Dendritic cell treated with granulocyte-macrophage colony-stimulating factor and Interleukin-4, amounts not matched to agents 40 ng/mL and 50 ng/mL, for 4 days (primary cell): ENCODE data around the gene KIF21B.

Experiments
- H3K27ac Mint-ChIP-seq: one replicate; pipeline ENCODE4 v1.8.0; 2022; ENCODE audit warnings: mild to moderate bottlenecking, mixed read lengths
- H3K27me3 Mint-ChIP-seq: one replicate; pipeline ENCODE4 v1.8.0; 2022; ENCODE audit warnings: mild to moderate bottlenecking, mixed read lengths
- H3K36me3 Mint-ChIP-seq: one replicate; pipeline ENCODE4 v1.8.0; 2022; ENCODE audit warnings: low read depth, mixed read lengths
- H3K4me1 Mint-ChIP-seq: one replicate; pipeline ENCODE4 v1.8.0; 2022; ENCODE audit warnings: low read depth, mixed read lengths
- H3K4me3 Mint-ChIP-seq: one replicate; pipeline ENCODE4 v1.8.0; 2022; ENCODE audit warnings: mild to moderate bottlenecking, moderate library complexity, mixed read lengths
- H3K9me3 Mint-ChIP-seq: one replicate; pipeline ENCODE4 v1.8.0; 2022; ENCODE audit warnings: mixed read lengths
- intact Hi-C: fragments of 100-400 bp; cut with micrococcal nuclease; formaldehyde crosslinking; loops from one replicate; pipeline ENCODE4 v1.15.0; 2022

Gene KIF21B

DNA sequence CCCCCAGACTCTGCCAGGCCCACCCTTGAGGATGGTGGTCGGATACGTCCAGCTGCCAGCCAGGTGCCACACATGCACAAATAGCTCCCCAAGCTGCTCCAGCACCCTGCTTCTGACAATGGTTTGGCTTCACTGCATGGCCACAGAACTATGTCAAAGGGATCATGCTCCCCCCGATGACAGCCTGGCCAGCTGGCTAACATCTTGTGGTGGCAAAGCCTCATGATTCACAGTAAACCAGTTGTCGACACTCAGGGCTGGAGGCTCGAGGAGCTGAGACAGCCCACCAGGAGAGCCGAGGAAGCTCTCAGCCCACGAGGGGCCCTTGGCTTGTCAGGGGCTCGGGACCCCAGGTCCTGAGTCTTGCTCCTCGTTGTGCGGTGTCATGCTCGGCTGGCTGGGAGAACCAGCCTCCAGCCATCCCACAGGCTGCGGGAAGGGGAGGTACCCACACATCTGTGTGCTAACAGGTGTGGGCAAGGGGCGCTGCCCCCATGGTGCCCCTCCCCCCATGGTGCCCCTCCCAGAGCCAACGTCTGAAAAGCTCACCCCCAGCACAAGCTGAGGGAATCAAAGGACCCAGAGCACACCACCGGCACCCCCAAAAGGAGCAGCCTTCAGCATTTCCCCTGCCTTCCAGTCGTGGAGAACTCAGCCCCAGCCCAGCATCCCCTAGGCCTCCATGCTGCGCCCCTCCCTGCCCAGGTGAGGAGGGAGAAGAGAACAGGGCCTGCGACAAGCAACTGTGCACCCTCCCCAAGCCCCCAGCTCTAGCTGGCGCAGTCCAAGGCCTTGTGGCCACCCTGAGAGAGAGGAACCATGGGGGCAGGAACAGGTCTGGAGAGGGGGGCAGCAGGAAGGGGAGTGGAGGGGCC is 41.2 kb downstream of the KIF21B start:
- no peak overlapping the region for H3K4me3 Mint-ChIP-seq
- intact Hi-C loops = no loop called here
- peaks cover 60% of the 10 kb centered on the region for H3K36me3 Mint-ChIP-seq
- peaks cover 5% of the 10 kb centered on the region for H3K4me1 Mint-ChIP-seq
- no peak overlapping the region for H3K27ac Mint-ChIP-seq
- H3K27me3 Mint-ChIP-seq = no peaks in the 10 kb centered on the region
- H3K9me3 Mint-ChIP-seq = no peaks in the 10 kb centered on the region

GRCh38 chr1:200981278-200981677 is 42.2 kb downstream of the KIF21B start:
- Mint-ChIP-seq H3K27ac (no peak overlapping the region), H3K36me3 (peaks cover 60% of the 10 kb centered on the region), H3K9me3 (no peaks in the 10 kb centered on the region), H3K4me3 (no peak overlapping the region), H3K27me3 (no peaks in the 10 kb centered on the region), H3K4me1 (peaks cover 5% of the 10 kb centered on the region)
- intact Hi-C loops = no loop called here

- intact Hi-C loops = no loop called here
- H3K36me3 Mint-ChIP-seq = peaks cover 64% of the 10 kb centered on the region
- H3K4me1 Mint-ChIP-seq = peaks cover 5% of the 10 kb centered on the region
- no peaks in the 10 kb centered on the region for H3K27me3 Mint-ChIP-seq
- H3K4me3 Mint-ChIP-seq = no peak overlapping the region
- no peaks in the 10 kb centered on the region for H3K9me3 Mint-ChIP-seq
- no peak overlapping the region for H3K27ac Mint-ChIP-seq
Observed at GRCh38 chr1:200980873-200981272, 42.6 kb downstream of the KIF21B start.

DNA sequence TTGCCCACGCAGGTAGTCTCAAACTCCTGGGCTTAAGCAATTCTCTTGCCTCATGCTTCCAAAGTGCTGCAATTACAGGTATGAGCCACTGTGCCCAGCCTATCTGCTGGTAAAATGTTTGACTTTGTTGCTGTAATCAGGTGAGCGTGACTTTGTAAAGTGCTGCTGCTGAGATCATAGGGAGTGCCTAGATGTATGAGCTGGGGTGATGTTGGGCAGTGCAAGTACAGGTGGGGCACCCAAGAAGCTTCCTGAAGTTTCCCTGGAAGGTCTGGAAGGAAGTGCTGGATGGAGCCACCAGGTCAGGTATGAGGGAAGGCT is 43.1 kb downstream of the KIF21B start:
- intact Hi-C loops = no loop called here
- Mint-ChIP-seq H3K27me3 (no peaks in the 10 kb centered on the region), H3K9me3 (no peaks in the 10 kb centered on the region), H3K4me3 (no peak overlapping the region), H3K4me1 (peaks cover 5% of the 10 kb centered on the region), H3K36me3 (peaks cover 68% of the 10 kb centered on the region), H3K27ac (no peak overlapping the region)

DNA sequence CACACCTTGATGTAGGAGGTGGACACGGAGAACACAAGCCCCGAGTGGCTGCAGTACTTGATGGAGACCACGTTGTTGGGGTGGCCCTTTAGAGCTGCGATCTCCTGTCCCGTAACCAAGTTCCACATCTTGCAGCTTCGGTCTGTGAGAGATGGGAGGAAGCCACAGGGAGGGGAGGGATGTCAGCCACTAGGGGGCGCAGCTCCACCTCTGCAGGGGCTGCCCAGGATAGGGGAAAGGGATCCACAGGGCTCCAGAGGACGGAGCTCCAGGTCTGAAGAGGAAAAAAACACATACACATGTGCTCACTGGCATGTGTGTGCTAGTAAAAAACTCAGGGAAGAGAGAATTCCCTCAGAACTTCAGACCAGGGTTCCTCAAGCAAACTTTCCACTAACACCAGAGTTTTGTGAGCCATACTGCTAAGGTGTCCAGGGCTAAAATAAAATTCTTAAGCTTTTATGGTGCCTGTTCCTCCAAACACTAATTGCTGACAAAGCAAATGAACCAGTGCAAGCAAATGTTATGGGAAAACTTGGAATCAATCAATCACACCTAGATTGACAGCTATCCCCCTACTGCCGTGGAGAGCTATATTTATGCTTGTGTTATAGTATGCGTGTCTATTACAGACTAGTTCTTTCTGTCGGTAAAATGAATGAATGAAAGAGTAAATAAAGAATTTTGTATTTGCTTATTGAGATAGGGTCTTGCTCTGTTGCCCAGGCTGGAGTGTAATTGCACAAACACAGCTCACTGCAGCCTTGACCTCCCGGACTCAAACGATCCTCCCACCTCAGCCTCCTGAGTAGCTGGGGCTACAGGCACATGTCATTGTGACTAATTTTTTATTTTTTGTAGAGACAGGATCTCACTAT is 43.7 kb downstream of the KIF21B start:
- no peak overlapping the region for H3K27ac Mint-ChIP-seq

DNA sequence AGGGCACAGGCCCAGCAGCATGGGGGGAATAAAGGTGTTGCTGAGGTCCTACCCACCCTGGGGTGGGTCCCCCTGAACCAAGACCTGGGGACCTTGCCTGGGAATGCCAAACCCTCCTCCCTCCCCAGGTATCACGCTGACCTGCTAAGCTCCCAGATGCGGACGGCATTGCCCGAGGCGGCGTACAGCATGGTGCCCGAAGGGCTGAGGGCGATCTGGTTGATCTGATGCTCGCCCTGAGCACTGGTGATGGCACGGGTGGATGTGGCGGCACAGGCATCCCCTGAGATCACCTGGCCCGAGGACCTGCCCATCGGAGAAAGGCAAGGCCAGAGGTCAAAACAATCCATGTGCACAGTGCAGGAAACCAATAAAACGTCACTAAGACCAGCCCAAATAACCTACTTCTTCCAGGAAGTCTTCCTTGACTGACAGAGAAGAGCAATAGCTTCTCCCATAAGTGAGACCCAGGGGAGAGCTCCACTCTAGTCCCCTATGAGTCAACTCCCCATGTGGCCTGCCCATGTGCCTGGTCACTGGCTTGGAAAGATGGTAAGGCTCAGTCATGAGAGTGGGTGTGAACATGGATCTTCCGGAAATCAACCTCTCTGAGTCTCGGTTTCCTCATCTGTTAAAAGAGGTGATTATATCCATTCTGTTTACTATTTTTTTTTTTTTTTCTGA is 46.3 kb downstream of the KIF21B start:
- H3K4me3 Mint-ChIP-seq = no peak overlapping the region
- no peak overlapping the region for H3K27ac Mint-ChIP-seq
- H3K9me3 Mint-ChIP-seq = no peaks in the 10 kb centered on the region
- no peaks in the 10 kb centered on the region for H3K27me3 Mint-ChIP-seq
- peaks cover 82% of the 10 kb centered on the region for H3K36me3 Mint-ChIP-seq
- no peaks in the 10 kb centered on the region for H3K4me1 Mint-ChIP-seq
- intact Hi-C loops = no loop called here

More for the DNA sequence above, 43.7 kb downstream of the KIF21B start:
- intact Hi-C loops = no loop called here
- Mint-ChIP-seq H3K36me3 (peaks cover 72% of the 10 kb centered on the region), H3K9me3 (no peaks in the 10 kb centered on the region), H3K4me1 (peaks cover 5% of the 10 kb centered on the region), H3K4me3 (no peak overlapping the region), H3K27me3 (no peaks in the 10 kb centered on the region)

DNA sequence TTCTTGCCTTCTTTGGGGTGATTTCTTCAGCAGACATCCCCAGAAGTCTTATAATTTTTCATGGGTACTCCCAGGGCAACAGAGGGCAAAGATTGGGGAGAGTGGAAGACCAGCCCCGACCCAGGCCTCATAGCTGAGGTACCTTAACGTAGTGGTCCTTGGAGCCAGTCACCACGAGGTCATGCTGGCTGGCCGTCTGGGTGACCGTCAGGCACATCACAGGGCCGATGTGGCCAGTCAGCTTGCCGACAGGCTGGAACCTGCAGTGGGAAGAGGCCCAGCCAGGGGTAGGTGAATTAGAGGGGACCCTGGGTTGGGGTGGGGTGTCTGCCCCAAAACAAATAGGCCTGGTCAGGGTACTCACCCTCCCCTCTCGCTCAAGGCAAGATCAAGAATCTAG is 46.9 kb downstream of the KIF21B start:
- Mint-ChIP-seq H3K27ac (no peak overlapping the region), H3K27me3 (no peaks in the 10 kb centered on the region), H3K9me3 (no peaks in the 10 kb centered on the region), H3K36me3 (peaks cover 80% of the 10 kb centered on the region), H3K4me1 (no peaks in the 10 kb centered on the region), H3K4me3 (no peak overlapping the region)
- intact Hi-C loops = no loop called here

- Mint-ChIP-seq H3K27me3 (no peaks in the 10 kb centered on the region), H3K27ac (no peak overlapping the region), H3K36me3 (peaks cover 74% of the 10 kb centered on the region), H3K4me1 (no peaks in the 10 kb centered on the region), H3K9me3 (no peaks in the 10 kb centered on the region), H3K4me3 (no peak overlapping the region)
- intact Hi-C loops = no loop called here
Observed at GRCh38 chr1:200975458-200975857, 48.1 kb downstream of the KIF21B start.

DNA sequence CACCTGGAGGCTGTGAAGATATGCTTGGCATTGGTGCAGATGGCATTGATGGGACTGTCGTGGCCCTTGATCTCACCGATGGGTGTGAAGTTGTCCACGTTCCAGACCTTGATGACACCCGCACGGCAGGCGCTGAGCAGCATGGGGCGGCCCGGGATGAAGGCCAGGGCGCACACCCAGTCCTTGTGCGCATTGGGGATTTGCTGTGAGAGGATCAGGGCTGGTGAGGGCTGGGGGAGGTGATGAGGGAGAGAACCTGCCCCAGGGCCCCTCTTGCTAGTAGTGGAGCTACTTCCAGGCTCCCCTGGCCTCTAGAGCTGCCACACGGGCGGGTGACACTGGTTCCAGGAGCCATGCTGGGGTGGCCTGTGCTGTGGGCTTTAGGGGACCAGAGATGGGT is 48.8 kb downstream of the KIF21B start:
- no peak overlapping the region for H3K27ac Mint-ChIP-seq
- intact Hi-C loops = no loop called here
- H3K4me1 Mint-ChIP-seq = no peaks in the 10 kb centered on the region
- H3K36me3 Mint-ChIP-seq = peaks cover 67% of the 10 kb centered on the region
- no peaks in the 10 kb centered on the region for H3K27me3 Mint-ChIP-seq
- no peak overlapping the region for H3K4me3 Mint-ChIP-seq
- no peaks in the 10 kb centered on the region for H3K9me3 Mint-ChIP-seq

DNA sequence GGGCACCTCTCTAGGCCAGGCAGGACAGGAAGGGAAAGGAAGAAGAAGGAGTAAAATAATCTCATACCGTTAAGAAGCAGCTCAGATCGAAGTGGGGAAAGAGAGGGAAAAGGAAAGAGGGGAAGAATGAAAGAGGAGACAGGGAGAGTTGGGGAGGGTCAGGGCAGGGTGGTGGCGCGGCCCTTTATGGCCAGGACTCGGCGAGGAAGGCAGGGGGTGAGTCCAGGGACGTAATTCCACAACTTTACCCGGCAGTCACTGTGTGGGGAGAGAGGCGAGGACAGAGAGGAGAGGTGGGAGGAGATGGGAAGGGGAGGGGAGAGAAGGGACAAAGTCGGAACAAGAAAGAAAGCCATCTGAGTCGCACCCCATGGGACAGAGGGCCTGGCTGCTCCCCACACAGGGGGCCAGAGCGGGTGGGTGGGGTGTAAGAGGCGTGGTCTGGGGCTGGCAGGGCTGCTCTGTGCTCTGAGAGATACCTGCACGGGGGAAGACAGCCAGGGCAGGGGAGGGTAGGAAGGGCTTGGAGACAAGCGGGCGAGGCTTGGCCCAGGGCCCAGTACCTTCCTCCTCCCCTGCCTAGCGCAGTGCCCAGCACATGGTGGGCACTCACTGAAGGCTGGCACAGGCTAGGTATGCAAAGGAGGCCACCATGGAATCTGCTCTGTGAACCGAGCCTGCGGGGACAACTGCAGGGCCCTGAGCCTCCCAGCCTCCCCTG is 49.4 kb downstream of the KIF21B start:
- intact Hi-C loops = no loop called here
- Mint-ChIP-seq H3K36me3 (peaks cover 61% of the 10 kb centered on the region), H3K27ac (no peak overlapping the region), H3K4me1 (no peaks in the 10 kb centered on the region), H3K9me3 (no peaks in the 10 kb centered on the region), H3K4me3 (no peak overlapping the region), H3K27me3 (no peaks in the 10 kb centered on the region)

- intact Hi-C loops = loop anchor here (1.0 kb wide), 1 partner anchor 141 kb away; no protein-coding TSS in a partner anchor
- Mint-ChIP-seq H3K4me3 (no peak overlapping the region), H3K4me1 (no peaks in the 10 kb centered on the region), H3K9me3 (no peaks in the 10 kb centered on the region), H3K27ac (no peak overlapping the region), H3K27me3 (no peaks in the 10 kb centered on the region), H3K36me3 (peaks cover 57% of the 10 kb centered on the region)
Observed at GRCh38 chr1:200972985-200973742, 50.4 kb downstream of the KIF21B start.

DNA sequence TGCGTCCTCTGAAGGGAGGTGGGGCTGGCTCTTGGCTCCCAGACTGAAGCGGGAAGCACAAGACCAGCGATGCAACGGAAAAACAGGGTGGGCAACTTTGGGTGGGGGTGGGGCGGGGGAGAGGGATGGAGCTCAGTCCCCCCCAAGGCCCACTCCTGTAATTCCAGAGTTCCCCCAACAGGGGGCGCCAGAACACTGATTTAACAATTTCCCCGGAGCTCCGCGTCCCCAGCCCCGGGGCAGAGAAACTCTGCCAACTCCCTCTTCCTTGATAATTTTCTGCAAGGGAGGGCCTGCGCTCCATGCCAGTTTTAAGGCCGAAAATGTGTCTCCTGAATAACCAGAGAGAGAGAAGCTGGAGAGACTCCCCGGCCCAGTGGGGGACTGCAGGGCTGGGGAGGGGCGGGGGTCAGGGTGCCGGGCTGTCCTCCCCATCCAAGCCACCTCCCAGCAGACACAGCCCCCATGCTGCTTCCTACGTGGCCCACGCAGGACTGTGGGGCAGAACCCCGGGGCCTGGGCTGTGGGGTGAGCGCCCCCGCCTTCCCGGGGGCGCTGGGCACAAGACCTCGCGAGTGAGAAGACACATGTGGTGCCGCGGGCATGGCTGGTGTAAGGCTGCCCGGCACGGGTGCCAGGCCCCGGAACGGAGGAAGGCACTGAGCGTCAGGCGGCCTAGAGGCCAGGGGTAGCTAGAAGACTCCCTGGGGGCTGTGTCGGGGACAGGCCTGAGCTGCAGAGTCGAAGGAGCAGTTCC is 51.4 kb downstream of the KIF21B start:
- intact Hi-C loops = loop anchor here (1.0 kb wide), 1 partner anchor 142 kb away; no protein-coding TSS in a partner anchor
- no peak overlapping the region for H3K27ac Mint-ChIP-seq
- peaks cover 53% of the 10 kb centered on the region for H3K36me3 Mint-ChIP-seq
- no peaks in the 10 kb centered on the region for H3K9me3 Mint-ChIP-seq
- no peaks in the 10 kb centered on the region for H3K4me1 Mint-ChIP-seq
- no peaks in the 10 kb centered on the region for H3K27me3 Mint-ChIP-seq
- no peak overlapping the region for H3K4me3 Mint-ChIP-seq
